ENCODE data around the gene AUTS2. TPM values are rescaled to one million over a fixed set of nuclear protein-coding genes. Genes with fewer than 3 reads are reported as not detected.

AUTS2 gene
- total and polyA plus RNA-seq, 2 of the 8 experiments (the other 6 are each of a cell fraction or from before 2014, with no cell fraction given) = 25.9 to 101 TPM

DNA sequence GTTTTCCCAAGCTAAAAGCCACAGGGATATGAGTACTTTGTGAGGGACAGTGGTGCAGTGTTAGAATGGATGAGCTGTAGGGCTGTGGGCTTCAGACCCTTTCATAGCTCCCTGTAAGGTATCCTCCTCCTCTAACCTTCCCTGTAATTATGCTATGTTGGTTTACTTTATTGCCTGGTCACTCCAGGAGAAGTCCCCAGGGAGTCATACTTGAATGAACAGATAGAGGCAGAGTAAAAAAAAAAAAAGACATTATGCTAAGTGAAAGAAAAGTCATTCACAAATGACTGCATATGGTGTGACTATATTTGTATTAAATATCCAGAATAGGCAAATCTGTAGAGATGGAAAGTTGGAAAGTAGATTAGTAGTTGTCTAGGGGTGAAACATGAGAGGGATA, 434.4 kb downstream of the AUTS2 start (continued):
- TF ChIP-seq SIN3A (conservative IDR thresholded peaks at IDR 0.05 in 1 of 2, IDR thresholded peaks at IDR 0.05 in 1 of 2; ENCODE audit: low read depth in 1 of 2, low read length in 2 of 2) = no peak
